ENCODE results near the gene KRT27.

KRT27 gene

GRCh38 chr17:40801157-40801556, 18.8 kb upstream of the KRT27 start:
- DNase-seq (ENCODE audit: low read depth, low spot score): no peak
- H3K4me3 ChIP-seq (ENCODE audit: low read depth, low read length): no peak overlapping the region
- no peak for TF ChIP-seq CTCF (IDR thresholded peaks at IDR 0.05; ENCODE audit: insufficient read depth, low read length, missing control alignments)
- ChIA-PET CTCF (interaction anchor here (2.1 to 12.5 kb wide), 3 partner anchors 55 to 864 kb away, joined by 4 to 325 read pairs (median 22); no protein-coding TSS in a partner anchor), POLR2A (no interaction called here)

GRCh38 chr17:40800381-40800780, 18.0 kb upstream of the KRT27 start:
- no peak overlapping the region for H3K4me3 ChIP-seq (ENCODE audit: low read depth, low read length)
- ChIA-PET POLR2A (no interaction called here), CTCF (interaction anchor here (1.8 to 2.1 kb wide), 2 partner anchors 750 to 863 kb away, joined by 4 to 8 read pairs; no protein-coding TSS in a partner anchor)
- TF ChIP-seq CTCF (IDR thresholded peaks at IDR 0.05; ENCODE audit: insufficient read depth, low read length, missing control alignments): no peak
- no peak for DNase-seq (ENCODE audit: low read depth, low spot score)

GRCh38 chr17:40799859-40800258, 17.5 kb upstream of the KRT27 start, which contains the start of gene KRT28:
KRT28 (minus strand) TSS chr17:40799959; CDS start chr17:40799893, 66 bp downstream.
- no peak for TF ChIP-seq CTCF (IDR thresholded peaks at IDR 0.05; ENCODE audit: insufficient read depth, low read length, missing control alignments)
- DNase-seq (ENCODE audit: low read depth, low spot score): no peak
- POLR2A ChIA-PET: no interaction called here
- CTCF ChIA-PET: interaction anchor here (1.3 to 2.1 kb wide), 3 partner anchors 750 to 866 kb away, joined by 3 to 8 read pairs (median 4); no protein-coding TSS in a partner anchor
- H3K4me3 ChIP-seq (ENCODE audit: low read depth, low read length): no peak within 1 kb of the TSS

GRCh38 chr17:40796846-40797245, 14.5 kb upstream of the KRT27 start:
- ChIA-PET POLR2A (no interaction called here), CTCF (interaction anchor here (0.9 to 7.6 kb wide), 4 partner anchors 179 to 868 kb away, joined by 3 to 159 read pairs (median 8); no protein-coding TSS in a partner anchor)
- no peak for DNase-seq (ENCODE audit: low read depth, low spot score)
- no peak for TF ChIP-seq CTCF (IDR thresholded peaks at IDR 0.05; ENCODE audit: insufficient read depth, low read length, missing control alignments)
- no peak overlapping the region for H3K4me3 ChIP-seq (ENCODE audit: low read depth, low read length)

- ChIA-PET POLR2A (no interaction called here), CTCF (interaction anchor here (1.0 to 7.6 kb wide), 5 partner anchors 9 to 870 kb away, joined by 5 to 159 read pairs (median 13); no protein-coding TSS in a partner anchor)
- no peak for TF ChIP-seq CTCF (IDR thresholded peaks at IDR 0.05; ENCODE audit: insufficient read depth, low read length, missing control alignments)
- no peak overlapping the region for H3K4me3 ChIP-seq (ENCODE audit: low read depth, low read length)
- no peak for DNase-seq (ENCODE audit: low read depth, low spot score)
Measured at GRCh38 chr17:40795019-40795667, 12.8 kb upstream of the KRT27 start.

GRCh38 chr17:40794466-40794865, 12.1 kb upstream of the KRT27 start:
- no peak for TF ChIP-seq CTCF (IDR thresholded peaks at IDR 0.05; ENCODE audit: insufficient read depth, low read length, missing control alignments)
- H3K4me3 ChIP-seq (ENCODE audit: low read depth, low read length): no peak overlapping the region
- ChIA-PET CTCF (interaction anchor here (1.3 to 7.6 kb wide), 3 partner anchors 9 to 868 kb away, joined by 5 to 159 read pairs (median 43); no protein-coding TSS in a partner anchor), POLR2A (no interaction called here)
- DNase-seq (ENCODE audit: low read depth, low spot score): no peak

Measured in AG04449 (cell line).